B cell (primary cell): Measurements from ENCODE around the gene SLC9A9.

Experiments
- CTCF ChIP-seq: fragments of 200-600 bp; IDR thresholded peaks from one replicate; pipeline ENCODE4 v1.8.0; 2022; ENCODE audit warnings: antibody characterized with exemption, mild to moderate bottlenecking
- EZH2 ChIP-seq: IDR thresholded peaks from 2 replicates; pipeline ENCODE4 v1.6.1; 2012; ENCODE audit warnings: borderline replicate concordance, low read depth, mild to moderate bottlenecking, moderate library complexity, low read length; ENCODE audit not compliant: insufficient read depth, poor library complexity, severe bottlenecking

- TF ChIP-seq CTCF (no peak), EZH2 (no peak)
Measured at GRCh38 chr3:143222981-143223380, 625.3 kb downstream of the SLC9A9 start.
